Measurements from ENCODE around the gene BAIAP2. TPM values are rescaled to one million over a fixed set of nuclear protein-coding genes. Genes with fewer than 3 reads are reported as not detected.

The BAIAP2 gene
- total RNA-seq, 4 donors from 2014 or later, result 7.3 to 36.1 (median 15.4) TPM

DNA sequence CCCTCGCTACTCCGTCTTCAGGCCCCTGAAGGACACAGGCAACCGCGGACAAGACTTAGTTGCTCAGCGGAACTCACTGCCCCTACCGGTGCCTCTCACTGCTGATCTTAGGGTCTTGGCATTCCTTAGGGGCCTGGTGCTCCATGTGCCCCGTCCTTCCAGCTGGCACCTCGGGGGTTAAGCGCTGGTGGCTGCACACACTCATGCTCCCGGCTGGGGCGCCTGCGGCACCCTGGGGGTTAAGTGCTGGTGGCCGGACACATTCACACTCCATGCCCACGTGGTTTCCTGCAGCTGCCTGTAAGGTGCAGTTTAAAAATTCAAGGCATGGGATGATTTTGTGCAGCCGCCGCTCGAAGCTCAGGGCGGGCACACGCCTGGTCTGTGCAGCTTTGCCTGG, 45.1 kb downstream of the BAIAP2 start:
- TF ChIP-seq, protein P1, sequence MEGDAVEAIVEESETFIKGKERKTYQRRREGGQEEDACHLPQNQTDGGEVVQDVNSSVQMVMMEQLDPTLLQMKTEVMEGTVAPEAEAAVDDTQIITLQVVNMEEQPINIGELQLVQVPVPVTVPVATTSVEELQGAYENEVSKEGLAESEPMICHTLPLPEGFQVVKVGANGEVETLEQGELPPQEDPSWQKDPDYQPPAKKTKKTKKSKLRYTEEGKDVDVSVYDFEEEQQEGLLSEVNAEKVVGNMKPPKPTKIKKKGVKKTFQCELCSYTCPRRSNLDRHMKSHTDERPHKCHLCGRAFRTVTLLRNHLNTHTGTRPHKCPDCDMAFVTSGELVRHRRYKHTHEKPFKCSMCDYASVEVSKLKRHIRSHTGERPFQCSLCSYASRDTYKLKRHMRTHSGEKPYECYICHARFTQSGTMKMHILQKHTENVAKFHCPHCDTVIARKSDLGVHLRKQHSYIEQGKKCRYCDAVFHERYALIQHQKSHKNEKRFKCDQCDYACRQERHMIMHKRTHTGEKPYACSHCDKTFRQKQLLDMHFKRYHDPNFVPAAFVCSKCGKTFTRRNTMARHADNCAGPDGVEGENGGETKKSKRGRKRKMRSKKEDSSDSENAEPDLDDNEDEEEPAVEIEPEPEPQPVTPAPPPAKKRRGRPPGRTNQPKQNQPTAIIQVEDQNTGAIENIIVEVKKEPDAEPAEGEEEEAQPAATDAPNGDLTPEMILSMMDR (IDR thresholded peaks at IDR 0.05 in 4 of 5, conservative IDR thresholded peaks at IDR 0.05 in 1 of 5), result no peak
- no peak for TF ChIP-seq POLR2A (IDR thresholded peaks at IDR 0.05)
- DNase-seq (no peak), ATAC-seq (no peak)
- Histone ChIP-seq H3K36me3 (no peaks in the 10 kb centered on the region), H3K27ac (no peak overlapping the region), H3K27me3 (no peaks in the 10 kb centered on the region), H3K9me3 (no peaks in the 10 kb centered on the region), H3K4me3 (no peak overlapping the region), H3K4me1 (peaks cover 25 to 30% of the 10 kb centered on the region in 2 donors)
- intact Hi-C loops (cut with DNase I; ENCODE audit: low total_unique reads), result no loop called here
- in situ Hi-C loops (cut with MboI; ENCODE audit: low sequenced_read_pairs in 4 of 4), result no loop called here

DNA sequence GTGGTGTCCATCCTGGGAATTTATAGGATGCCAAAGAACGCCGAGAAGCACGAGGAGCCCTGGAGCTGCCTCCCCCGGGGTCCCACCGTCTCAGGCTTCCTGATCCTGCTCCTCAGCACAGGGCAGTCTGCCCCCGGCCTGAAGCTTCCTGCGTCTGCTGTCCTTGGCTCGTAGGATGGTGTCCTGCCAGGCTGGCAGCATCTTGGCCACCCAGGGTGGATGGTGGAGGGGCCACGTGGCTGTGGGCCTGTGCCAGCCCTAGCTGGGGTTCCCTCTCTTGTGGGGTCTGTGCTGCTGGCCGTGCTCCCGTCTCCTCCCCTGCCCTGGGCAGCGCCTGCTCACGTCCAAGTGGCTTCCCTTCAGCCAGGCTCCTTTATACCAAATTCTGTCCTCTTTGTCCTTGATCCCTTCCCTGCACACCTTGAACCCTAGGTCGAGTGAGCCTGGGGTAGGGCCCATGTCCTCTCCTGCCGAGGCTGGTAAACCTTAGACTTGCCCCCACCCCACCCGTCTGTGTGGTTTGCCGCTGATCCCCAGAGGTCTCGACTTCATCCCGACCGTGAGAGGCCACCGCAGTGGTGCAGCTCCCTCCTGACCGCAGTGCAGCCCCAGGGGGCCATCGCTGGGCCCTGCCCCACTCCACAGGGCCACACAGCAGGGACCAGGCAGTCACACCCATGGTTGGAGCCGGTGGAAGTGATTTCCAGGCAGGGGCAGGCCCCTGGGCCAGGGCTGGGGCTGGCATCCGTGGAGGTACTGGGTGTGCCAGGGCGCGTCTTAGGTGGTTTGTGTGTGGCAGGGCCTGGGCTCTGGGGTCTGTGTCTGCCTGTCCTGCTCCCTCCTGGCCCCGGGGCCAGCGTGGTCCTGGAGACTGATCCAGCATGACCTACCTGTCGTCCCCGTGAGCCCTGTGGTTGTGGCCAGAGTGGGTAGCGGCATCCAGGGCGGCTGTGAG, 46.5 kb downstream of the BAIAP2 start:
- ATAC-seq (no peak), DNase-seq (no peak)
- Histone ChIP-seq H3K36me3 (no peaks in the 10 kb centered on the region), H3K9me3 (no peaks in the 10 kb centered on the region), H3K27me3 (no peaks in the 10 kb centered on the region), H3K4me1 (peaks cover 28 to 34% of the 10 kb centered on the region in 2 donors), H3K4me3 (no peak overlapping the region), H3K27ac (no peak overlapping the region)
- TF ChIP-seq, protein P1 (IDR thresholded peaks at IDR 0.05 in 4 of 5, conservative IDR thresholded peaks at IDR 0.05 in 1 of 5), result no peak
- TF ChIP-seq POLR2A (IDR thresholded peaks at IDR 0.05), result no peak
- intact Hi-C loops (cut with DNase I; ENCODE audit: low total_unique reads) (no loop called here), in situ Hi-C loops (cut with MboI; ENCODE audit: low sequenced_read_pairs in 4 of 4) (no loop called here)

DNA sequence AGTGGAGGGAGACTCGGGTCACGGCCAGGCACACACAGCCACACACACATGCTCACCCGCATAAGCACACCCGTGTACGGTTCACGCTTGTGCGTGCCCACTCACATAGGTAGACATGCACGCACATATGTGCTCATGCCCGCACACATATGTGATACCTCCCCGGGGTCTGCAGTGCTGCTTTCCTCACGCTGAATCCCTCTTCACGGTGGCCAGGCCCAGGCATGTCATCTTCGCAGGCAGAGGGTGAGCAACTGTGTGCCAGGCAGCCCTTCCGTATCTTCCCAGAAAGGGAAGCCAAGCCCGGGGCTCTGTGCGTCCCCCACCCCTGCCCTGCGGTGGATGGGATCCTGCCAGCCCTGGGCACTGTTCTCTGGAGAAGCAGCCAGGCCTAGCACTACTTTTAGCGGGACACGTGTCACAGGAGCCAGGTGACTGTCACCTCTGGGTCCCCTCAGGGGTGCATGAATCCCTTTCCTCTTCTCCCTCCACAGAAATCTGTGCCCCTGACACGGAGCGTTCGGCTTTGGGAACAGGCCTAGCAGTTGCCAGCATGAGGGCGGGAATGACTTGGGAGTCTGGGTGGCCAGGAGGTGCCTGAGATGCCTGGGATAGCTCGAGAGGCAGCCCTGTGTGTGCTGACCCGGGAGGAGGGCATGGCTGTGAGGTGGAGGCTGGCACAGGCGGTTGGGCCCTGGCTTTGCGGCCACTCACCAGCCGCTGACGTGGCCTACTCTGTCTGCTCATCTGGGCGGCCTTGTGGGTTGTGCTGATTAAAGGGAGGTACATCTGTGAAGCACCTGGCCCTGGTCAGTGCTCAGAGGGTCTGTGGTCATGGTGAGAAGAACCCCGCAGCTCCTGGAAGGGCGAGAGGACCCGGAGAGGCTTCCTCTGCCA, 47.5 kb downstream of the BAIAP2 start:
- peaks cover 28 to 34% of the 10 kb centered on the region in 2 donors for H3K4me1 ChIP-seq
- no peaks in the 10 kb centered on the region for H3K27me3 ChIP-seq
- H3K27ac ChIP-seq, result peak overlapping the region; percentile 44 to 75 (median 56)
- H3K36me3 ChIP-seq, result no peaks in the 10 kb centered on the region
- no peak overlapping the region for H3K4me3 ChIP-seq
- ATAC-seq, result peak; percentile 16 to 28
- TF ChIP-seq POLR2A (IDR thresholded peaks at IDR 0.05), result no peak
- TF ChIP-seq, protein P1 (IDR thresholded peaks at IDR 0.05 in 4 of 5, conservative IDR thresholded peaks at IDR 0.05 in 1 of 5), result no peak
- peak in 1 of 2 donors; percentile 45 for DNase-seq
- intact Hi-C loops (cut with DNase I; ENCODE audit: low total_unique reads) (no loop called here), in situ Hi-C loops (cut with MboI; ENCODE audit: low sequenced_read_pairs in 4 of 4) (no loop called here)
- H3K9me3 ChIP-seq, result no peaks in the 10 kb centered on the region

DNA sequence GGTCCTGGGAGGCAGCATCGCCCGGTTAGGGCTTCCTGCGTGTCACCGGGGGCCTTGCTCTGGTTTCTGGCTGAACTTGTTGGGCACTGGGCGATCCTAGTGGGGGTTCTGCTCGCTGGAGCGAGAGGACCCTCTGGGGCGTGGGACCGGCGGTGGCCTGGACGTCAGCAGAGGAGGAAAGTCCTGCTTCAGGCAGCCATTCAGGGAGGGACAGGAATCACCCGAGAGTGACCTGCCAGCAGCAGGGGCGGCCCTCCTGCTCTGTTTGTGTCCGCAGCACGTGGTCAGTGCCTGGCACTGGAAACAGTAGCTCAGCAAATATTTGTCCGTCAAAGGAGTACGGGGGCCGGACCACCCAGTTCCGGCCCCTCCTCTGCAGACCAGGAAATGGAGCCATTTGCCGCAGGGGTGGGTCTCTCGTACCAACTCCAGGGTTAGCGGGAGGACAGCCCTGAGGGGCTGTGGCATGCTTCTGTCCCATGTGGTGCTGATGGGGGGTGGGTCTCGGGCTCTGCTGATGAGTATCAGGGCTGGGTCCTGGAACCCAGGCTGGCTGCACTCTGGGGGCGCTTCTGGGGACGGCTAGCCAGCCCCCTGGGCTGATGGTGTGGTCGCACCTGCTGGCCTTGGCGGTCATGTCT, 48.3 kb downstream of the BAIAP2 start:
- Histone ChIP-seq H3K4me3 (no peak overlapping the region), H3K27me3 (no peaks in the 10 kb centered on the region), H3K36me3 (no peaks in the 10 kb centered on the region), H3K4me1 (peaks cover 28 to 34% of the 10 kb centered on the region in 2 donors), H3K27ac (peak overlapping the region; percentile 44 to 75 (median 56)), H3K9me3 (no peaks in the 10 kb centered on the region)
- ATAC-seq (no peak), DNase-seq (no peak)
- intact Hi-C loops (cut with DNase I; ENCODE audit: low total_unique reads), result no loop called here
- TF ChIP-seq POLR2A (IDR thresholded peaks at IDR 0.05), result no peak
- in situ Hi-C loops (cut with MboI; ENCODE audit: low sequenced_read_pairs in 4 of 4), result no loop called here

Data from gastrocnemius medialis (tissue), 4 donors.